NCI-H345 treated with DMSO at 0.1 percent for 48 hours (cell line): ENCODE data around the gene RUNX3.

Source experiments
- DNase-seq: peaks from one replicate; lab custom pipeline; 2025; ENCODE audit not compliant: unreplicated experiment; lab: John Stamatoyannopoulos, UW

Gene RUNX3

DNA sequence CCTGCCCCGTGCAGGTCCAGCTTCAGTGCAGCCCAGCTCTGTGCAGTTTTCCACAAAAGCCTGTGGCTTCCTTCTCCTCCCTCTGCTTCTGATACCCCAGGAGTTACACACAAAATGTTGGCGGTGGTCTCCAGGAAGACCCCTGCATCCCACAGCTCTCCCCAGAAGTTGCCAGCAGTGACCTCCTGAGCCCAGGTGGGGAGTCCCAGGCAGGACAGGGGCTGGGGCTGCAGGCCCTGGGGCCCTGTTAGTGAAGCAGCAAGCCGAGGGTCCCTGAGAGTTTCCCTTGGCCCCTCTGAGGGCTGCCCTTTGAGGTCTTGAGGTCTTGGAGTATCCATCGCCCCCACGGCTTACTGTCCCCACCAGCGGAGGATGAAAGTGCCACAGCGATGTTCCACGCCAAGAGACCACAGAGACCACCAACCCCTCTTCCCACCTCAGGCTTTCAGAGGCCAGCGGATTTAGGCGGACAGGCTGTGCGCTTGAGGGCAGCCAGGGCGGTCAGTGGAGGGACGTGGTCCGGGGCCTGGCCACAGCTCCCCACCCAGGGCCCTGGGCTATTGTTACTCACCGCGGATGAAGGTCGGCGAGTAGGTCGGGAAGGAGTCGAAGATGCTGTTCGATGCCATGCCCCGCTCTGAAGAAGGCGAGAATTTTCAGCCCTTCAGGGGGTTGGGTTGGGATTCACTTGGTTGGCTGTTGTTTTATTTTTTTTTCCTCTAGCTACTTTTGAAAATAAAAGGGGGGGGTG is 34.0 kb upstream of the RUNX3 start:
- DNase-seq: no peak

DNA sequence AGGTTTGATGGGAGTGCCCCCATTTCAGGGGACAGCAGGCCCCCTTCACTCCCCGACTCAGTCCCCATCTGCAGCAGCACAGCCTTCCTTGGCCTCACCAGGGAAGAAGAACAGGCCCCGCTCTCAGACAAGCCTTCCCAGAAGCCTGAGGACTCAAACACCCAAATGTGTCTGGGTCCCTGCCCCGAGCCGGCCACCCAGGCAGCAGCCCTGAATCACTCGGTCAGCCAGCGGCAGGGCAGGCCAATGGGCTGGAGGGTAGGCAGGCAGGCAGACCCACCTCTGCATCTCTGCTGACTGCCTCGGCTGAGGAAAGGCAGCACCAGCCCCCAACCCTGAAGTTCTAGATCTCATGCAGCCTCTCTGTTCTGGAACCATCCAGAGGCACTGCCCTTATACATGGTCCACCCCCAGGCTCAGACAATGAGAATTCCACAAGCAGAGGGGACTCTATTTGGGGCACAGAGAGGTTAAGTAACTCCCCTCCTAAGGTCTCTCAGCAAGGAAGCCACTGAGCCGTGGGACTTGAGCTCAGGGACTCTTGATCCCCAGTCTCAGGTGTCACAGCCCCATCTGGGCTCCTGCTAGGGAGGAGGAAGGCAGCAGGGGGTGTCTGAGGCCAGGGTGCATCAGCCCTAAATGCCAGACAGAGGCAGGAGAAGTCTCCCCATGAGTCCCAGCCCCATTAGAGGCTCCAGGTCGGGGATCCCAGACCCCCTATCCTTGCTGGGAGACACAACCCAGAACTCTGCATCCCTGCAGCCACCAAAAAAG is 33.2 kb upstream of the RUNX3 start:
- no peak for DNase-seq

DNA sequence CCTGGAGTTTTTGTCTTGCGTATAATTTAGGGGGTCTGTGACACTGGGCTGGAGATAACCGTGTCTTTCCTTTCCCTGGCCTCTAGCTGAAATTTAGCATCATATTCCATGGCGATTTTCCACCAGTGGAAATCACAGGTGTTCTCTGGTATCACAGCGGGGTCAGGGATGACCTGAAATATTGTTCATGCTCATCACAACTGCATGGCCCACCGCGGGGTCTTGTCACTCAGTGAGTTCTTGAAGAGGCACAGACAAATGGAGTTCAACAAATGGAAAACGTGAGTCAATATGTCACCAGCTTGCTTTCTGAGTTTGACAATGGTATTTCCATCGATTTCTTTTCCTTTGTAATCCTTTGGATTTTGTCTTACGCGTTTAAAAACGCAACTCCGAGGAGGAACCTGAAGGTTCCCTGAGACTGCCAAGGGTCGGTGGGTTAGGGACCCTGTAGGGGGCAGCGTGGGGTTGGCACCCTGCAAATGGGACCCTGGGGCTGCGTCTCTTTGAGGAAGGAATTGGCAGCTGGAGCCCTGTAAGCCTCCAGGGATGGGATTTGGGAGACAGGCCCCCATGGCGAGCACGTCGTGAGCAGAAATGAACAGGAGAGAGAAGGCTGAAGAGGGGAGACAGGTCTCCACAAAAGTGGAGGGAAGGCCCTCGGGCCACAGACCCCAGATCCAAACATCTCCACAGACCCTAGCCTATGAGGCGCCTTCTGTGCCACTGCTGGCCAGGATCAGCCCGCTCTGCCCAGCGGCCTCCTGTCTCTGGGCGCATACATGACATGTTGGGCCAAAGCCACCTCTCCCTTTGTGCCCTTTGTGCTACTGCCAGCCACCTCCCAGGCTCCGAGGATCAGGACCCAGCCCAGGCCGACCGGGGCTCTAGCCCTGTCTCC is 32.1 kb upstream of the RUNX3 start:
- no peak for DNase-seq

DNA sequence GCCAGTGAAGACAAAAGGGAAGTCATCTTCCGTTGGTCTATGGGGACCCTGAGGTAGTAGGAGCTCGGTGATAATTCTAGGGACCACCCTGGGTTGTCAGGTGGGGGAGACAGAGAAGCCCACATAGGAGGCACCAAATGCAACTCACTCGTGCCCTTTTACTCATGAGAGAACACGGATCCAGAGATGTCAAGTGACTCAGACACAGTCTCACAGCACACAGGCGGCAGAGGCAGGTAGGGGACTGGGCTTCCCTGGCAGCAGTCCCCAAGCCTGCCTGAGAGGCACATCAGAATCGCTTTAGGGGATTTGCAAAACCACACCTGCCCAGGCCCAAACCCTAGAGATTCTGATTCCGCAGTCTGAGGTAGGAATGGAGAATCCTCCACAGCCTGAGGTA is 31.3 kb upstream of the RUNX3 start:
- DNase-seq: no peak

DNA sequence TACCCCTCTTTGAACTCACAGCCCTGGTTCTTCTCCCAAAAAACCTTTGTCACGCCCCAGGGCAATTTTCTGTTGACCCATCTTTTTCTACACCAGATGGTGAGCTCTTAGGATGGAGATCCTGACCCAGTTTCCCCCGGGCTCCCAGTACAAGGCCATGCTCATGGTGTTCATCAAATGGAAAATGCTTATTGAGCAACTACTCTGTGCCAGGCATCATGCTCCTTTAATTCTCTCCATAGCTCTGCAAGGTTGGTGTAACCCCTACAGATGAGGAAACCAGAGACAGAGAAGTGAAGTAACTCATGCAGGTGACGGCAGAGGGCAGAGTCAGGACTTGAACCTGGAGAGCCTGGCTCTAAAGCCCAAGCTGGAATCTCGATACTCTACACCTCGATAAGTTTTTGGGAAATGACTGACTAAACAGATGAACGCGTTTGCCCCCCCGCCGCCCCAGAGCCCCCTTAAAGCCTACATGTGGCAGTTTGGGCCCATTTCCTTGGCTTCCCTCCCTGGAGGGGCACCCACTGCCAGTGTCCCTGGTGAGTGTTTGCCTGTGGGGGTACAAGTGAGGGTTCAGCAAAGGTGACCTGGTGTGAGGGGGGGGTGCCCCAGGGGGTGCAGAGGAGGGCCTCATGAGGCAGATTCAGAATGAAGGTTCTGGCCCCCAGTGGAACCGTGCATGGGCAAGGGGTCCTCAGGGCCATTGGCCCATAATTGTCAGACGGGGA is 30.2 kb upstream of the RUNX3 start:
- no peak for DNase-seq

DNA sequence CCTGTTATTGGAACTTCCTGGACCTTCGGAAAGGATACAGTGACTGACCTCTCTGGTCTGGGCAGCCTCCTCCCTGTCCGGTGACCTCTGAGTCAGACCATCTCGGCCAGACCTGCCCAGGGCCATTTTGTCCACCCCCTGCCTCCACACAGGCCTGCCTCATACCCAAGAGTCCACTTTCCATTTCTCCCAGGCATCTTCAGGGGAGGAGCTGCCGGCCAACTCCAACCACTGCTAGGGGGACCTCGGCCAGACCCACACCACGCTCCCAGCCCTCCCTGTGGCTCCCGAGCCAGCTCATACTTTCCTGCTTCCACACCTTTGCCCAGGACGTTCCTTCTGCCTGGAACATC is 29.5 kb upstream of the RUNX3 start:
- no peak for DNase-seq

DNA sequence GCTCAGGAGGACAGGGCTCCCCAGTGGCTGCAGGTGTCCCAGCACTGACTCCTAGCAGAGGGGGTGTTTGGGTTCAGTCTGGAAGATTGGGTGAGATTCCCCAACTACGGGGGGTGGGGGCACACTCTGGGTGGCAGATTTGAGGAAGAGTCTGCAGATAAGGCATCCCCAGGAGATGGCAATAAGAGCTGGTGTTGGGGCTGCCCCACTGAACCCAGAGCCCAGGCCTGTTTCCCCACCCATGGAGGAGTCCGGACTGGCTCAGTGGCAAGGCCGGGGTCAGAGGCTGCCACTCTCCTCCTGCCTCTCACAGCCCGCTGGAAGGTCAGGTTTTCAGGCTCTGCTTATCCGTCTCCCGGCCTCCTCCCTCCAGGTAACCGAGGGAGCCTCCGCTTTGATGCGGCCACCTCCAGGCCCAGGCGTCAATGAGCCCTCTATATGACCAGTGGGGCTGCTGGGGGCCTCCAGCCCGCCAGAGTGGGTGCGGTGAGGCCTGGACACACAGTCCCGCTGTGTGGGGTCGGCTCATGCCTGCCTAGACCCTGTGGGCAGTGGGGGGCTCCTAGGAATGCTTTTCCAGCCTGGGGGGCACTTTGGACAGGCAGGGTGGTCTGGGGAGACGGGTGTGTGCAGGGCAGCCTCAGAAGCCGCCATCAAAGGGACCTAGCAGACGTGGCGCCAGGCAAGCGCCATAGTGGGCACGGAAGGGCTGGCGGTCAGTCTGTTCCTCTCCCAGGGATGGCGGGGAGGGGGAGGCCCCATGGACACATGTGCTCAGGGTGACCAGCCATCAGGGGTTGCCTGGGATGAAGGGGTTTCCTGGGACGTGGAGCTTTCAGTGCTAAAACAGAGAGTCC is 28.9 kb upstream of the RUNX3 start:
- DNase-seq: no peak

DNA sequence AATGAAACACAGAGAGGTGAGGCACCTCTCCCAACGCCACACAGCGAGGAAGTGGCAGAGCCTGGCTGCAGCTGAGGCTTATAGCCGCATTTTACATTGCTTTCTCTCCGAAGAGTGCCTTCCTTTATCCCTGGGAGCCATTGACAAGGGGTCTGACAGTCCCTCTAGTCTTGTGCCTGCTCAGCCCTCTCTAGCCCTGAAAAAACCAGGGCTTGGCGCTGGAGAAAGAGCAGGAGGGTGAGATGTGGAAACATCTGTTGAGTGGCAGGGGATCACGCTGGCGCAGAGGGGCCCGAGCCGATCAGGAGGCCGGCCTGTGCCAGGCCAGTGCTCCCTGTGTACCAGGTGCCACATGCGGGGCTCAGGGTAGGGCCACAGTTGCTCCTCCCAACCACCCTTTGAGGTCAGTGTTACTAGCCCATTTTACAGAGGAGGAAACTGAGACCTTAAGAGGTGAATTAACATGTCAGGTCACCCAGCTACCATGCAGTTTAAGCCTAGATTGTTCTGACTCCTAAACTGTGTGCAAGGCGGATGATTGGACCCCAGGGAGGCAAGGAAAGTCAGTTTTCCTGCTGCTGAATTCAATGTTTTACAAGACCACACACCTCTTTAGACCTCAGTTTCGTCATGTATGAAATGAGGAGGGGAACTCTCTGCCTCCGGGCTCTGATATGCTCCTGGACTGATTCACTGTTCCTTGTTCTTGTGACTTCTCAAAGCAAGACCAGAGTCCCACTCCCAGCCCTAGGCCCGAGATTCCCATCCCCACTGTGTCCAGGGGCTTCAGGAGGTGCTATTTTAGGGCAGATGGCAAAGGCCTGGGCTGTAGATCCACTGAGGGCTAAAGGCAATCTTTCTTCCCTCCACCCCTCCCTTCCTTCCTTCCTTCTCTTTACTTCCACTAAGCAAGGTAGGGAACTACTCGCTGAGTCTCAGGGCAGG is 28.0 kb upstream of the RUNX3 start:
- no peak for DNase-seq

DNA sequence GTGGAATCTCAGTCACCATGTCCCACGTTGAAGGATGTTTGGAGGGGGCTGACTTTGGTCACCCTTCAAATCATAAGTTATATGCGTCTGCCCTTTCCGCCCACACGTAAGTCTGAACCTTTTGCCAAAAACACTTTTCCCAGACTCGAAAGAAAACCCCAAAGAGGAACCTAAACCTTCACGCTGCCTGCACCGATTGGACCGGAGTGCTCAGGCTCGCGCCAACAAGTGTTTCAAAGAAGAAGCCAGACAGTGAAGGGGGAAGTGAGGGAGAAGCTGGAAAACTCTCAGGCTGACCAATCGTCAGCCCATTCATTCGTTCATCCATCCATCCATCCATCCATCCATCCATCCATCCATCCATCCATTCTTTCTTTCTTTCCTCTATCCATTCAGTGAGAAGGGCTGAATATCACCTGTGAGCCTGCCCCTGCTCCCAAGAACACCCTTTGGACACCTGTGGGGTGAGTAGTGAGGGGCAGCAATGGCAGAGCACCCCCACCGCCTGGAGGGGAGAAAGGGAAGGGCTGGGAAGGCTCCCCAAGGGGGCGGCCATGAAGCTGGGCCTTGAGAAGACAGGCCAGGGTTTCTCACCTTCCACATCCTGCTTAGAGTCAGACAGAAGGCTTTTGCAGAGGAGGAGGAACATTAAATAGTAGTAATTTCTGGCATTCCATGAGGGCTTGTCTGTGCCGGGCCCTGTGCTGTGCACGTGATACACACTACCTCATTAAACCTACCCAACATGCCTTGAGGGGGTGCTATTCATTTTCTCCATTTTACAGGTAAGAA is 27.1 kb upstream of the RUNX3 start:
- no peak for DNase-seq

DNA sequence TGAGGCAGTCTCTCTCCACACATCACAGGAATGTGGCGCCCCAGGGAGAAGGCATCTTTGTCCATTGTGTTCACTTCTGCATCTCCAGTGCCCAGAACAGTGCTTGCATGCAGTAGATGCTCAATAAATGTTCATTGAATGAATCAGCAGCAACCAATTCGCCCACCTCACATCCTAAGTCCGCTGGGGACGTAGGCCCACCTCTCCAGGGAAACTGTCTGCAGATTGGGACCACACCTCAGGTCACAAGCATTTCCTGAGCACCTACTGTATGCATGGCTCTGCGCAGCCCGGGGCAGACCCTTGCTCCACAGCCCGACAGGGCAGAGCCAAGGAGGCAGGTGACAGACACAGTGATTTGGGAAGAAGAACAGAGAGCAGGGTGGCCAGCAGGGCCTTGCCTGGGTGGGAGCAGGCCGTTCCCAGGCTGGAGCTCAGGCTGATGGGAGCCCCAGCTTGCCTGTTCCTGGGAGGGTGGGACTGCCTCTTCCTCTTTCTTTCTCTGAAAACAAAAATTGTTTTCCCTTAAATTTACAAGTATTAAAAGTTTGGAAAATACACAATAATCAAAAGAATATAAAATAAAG is 25.8 kb upstream of the RUNX3 start:
- no peak for DNase-seq

DNA sequence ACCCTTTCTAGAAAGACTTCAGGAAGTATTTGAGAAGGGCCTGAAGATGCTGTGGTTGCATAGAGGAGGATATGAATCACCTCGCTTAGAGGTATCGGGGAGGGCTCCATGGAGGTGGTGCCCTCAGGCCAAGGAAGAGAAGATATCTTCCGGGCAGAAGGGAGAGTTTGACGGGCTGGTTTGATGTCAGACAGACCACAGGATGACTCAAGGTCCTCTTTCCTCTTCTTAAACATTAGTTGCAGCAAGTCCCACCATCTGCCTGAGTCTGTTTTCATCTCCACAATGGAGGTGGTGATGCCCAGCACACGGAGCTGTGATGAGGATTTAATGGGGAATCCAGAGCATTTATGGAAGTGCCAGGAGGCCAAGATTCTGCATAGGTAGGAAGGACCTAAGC is 25.1 kb upstream of the RUNX3 start:
- DNase-seq: no peak

DNA sequence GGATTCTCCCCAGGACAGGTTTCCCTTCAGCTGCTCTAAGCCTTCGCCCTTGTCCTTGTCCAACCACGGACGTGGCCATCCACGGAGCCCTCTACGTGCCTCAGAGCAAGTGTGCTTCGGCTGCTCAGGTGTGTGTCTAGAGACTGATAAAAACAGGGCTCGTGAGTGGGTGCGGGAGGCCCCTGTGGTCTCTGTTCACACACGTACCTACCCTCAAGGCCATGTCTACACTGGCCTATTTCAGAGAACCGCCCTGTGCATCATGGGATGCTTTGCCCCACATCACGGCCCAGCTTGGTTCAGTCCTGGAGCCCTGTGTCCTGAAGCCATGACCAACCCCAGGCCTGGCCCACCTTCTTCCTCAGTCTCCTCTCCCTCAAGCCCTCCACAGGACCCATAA is 24.6 kb upstream of the RUNX3 start:
- DNase-seq: no peak

DNA sequence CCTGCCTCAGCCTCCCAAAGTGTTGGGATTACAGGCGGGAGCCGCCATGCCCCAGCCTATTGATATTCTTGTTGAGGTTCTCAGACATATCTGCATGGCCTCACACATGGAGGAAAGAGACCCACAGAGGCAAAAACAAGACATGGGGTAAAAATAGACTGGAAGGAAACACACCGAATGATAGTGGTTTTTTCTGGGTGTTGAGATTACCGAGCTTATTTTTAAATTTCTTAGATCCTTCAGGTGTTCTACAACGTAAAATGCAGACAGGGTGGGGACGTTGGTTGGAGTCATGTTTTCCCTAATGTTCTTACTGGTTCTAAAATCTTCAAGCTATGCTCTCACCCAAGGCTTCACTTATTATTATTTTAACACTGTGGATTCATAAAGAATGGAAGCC is 23.9 kb upstream of the RUNX3 start:
- no peak for DNase-seq

DNA sequence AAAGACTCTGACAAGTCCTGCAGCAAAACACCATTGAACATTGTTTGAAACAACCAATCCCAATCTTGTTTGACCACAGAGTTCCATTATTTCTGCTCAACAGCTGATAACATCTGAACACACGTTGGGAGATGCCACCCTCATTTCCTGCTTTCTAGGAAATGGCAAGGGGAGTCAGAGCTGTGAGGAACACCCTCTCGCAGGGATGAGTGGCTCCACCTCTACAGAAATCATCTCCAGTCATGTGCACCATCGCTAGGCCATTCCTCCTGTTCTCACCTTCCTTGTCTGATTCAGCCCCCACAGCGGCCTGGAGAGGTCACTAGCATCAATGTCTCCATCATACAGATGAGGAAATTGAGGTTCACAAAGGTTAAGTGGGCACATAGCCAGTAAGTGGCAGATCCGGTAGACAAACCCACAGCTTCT is 22.4 kb upstream of the RUNX3 start:
- DNase-seq: no peak

DNA sequence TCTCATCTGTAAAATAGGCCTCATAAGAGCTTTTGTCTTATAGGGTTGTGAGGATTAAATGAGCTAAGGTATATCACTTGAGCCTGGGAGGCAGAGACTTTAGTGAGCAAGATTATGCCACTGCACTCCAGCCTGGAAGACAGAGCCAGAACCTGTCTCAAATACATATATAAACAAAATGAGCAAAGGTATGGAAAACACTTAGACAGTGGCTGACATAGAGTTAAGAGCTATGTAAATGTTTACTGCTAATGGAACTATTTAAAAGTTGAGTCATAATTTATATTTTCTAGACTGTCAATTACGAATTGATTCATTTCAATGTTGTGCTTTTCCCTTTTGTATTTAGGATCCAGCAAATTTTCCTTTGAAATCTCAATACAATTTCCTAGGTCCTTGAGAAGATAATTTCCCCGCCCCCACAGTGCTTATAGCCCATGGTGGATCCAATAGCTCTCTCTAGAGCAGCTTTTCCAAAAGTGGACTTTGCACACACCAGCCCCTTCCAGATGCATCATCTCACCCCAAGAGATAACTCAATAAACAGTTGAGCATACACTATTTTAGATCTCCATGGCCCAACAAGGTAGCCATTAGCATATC is 21.8 kb upstream of the RUNX3 start:
- DNase-seq: no peak

DNA sequence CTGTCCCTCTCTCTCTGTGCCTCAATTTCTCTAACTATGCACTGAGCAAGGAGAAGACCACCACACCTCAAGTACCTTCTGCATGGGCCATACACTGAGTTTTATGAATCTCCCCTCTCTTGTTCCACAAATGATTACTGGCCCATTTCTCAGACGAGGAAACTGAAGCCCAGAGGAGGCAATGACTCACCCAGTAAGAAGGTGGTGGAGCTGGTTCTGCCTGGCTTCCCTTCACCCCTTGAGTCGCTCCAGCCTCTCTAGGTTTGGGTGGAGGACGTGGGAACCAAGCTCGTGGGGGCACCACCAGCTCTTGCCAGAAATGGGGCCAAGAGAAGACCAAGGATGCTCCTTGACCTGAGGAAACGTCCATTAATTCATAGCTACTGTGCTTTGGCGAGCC is 21.3 kb upstream of the RUNX3 start:
- DNase-seq: no peak

DNA sequence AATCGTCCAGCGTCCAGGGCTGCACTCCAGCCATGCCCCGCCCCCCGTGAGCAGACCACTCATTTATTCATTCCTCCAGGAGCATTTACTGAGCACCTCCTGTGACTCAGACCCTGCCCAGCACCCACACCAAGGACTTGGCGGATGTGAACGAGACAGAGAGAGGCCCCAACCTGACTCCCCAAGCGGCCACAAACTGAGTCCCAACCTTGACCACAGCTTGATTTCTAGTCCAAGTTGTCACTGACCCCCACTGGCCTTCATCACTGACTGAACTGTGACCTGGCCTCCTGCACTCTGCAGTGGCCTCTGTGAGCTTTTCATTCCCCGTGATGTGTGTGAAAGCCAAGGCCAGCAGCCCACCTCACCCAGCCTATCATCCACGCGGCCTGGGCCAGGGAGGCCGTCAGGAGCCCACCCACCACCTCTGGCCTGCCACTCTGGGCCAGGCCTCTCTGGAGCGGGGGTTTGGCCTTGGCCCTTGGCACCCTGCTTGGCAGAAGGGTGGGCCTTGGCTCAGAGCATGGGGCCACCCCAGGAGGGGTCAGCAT is 19.3 kb upstream of the RUNX3 start:
- no peak for DNase-seq
